GM12891 (cell line): ENCODE results near the gene TMEM266.

ENCODE experiments used
- DNase-seq: peaks from one replicate; pipeline ENCODE4 v3.0.0; 2011; ENCODE audit warnings: low spot score; ENCODE audit not compliant: insufficient read length
- FAIRE-seq: peaks from 2 replicates; lab custom pipeline; 2011; peaks lifted over from hg19 to GRCh38; lab: Jason Lieb, UNC
- PAX5 ChIP-seq: IDR thresholded peaks from 2 replicates; pipeline ENCODE4 v1.6.1; 2011; ENCODE audit warnings: low read length, moderate library complexity, mild to moderate bottlenecking; ENCODE audit not compliant: insufficient read depth, severe bottlenecking
- POLR2A ChIP-seq: IDR thresholded peaks from 2 replicates; pipeline ENCODE4 v1.6.1; 2011; ENCODE audit warnings: low read depth, low read length, control low read depth
- POLR2AphosphoS5 ChIP-seq: IDR thresholded peaks from 2 replicates; pipeline ENCODE4 v1.6.1; 2011; ENCODE audit warnings: low read depth, low read length, control low read depth
- POU2F2 ChIP-seq: IDR thresholded peaks from 2 replicates; pipeline ENCODE4 v1.6.1; 2011; ENCODE audit warnings: low read depth, mild to moderate bottlenecking, control low read depth, low read length, moderate library complexity
- SPI1 ChIP-seq: IDR thresholded peaks from 2 replicates; pipeline ENCODE4 v1.6.1; 2011; ENCODE audit warnings: low read depth, low read length, control low read depth
- TAF1 ChIP-seq: IDR thresholded peaks from 2 replicates; pipeline ENCODE4 v1.6.1; 2011; ENCODE audit warnings: low read depth, low read length, control low read depth

Gene TMEM266

DNA sequence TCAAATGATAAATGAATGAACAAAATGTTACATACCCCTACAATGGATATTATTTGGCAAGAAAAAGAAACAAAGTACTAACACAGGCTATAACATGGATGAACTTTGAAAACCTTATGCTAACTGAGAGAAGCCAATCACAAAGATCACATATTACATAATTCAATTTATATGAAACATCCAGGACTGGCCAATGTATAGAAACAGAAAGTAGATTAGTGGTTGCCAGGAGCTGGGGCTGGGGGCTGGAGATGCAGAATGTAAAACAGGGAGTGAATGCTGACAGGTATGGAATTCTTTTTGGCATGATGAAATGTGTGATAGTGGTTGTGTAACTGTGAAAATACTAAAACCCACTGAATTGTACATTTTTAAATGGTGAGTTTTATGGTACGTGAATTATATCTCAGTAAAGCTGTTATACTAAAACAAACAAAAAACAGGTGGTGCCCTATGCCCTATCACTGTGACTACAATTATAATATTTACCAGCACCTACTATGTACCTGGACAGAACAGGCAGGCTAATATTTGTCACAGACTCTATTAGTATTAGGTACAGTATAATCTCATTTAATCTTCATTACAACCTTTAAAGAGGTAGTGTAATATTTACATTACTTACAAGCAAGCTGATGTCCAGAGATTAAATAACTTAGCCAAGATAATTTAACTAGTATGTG, 161.4 kb downstream of the TMEM266 start:
- DNase-seq (no peak), FAIRE-seq (no peak)
- TF ChIP-seq TAF1 (no peak), POU2F2 (no peak), SPI1 (no peak), PAX5 (no peak), POLR2A (no peak), POLR2AphosphoS5 (no peak)

DNA sequence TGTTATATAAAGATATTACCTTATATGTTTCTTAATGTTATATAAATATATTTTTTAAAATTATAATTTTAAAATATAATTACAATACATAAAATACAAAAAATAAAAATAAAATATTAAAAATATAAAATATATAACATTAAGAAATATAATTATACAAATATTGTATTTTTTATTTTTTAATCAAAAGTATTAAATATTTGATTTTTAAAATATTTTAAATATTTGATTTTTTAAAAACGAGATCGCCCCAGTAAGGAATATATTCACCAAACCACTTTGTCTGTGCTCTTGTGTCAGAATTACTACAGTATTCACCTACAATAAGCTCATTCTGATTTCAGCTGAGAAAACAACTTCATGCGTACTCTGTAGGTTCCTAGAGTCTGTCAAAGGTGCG, 162.4 kb downstream of the TMEM266 start:
- TF ChIP-seq POU2F2 (no peak), TAF1 (no peak), POLR2A (no peak), POLR2AphosphoS5 (no peak), PAX5 (no peak), SPI1 (no peak)
- FAIRE-seq (no peak), DNase-seq (no peak)

DNA sequence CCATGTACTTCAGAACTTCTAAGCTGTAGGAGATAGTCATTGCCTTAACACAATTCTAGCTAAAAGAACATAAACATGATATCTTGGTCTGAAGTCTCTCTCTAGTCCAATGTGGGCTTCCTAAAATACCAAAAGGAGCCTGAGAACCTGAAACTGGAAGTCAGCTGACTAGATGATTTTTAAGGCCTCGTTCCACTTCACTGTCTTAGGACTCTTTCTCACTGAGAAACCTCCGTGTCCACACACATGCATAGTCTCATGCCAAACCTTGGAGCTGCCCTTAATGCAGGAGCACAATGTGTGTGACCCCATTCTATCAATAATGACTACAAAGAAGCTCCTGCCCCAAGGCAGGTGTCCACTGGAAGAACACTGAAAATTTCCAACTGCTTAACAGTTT, 163.7 kb downstream of the TMEM266 start:
- DNase-seq (no peak), FAIRE-seq (peak; percentile 52)
- peak; percentile 66; the same call in 1 of the 2 replicates for TF ChIP-seq POU2F2
- no peak for TF ChIP-seq TAF1
- no peak for TF ChIP-seq POLR2A
- peak; percentile 56 for TF ChIP-seq PAX5
- peak; percentile 28 for TF ChIP-seq SPI1

- no peak for DNase-seq
- FAIRE-seq, result no peak
- TF ChIP-seq PAX5 (no peak), POLR2AphosphoS5 (no peak), POLR2A (no peak), POU2F2 (no peak), SPI1 (no peak), TAF1 (no peak)
Observed at GRCh38 chr15:76229266-76229665, 169.5 kb downstream of the TMEM266 start.

GRCh38 chr15:76233921-76234320, 174.1 kb downstream of the TMEM266 start:
- DNase-seq, result no peak
- FAIRE-seq, result no peak
- no peak for TF ChIP-seq POLR2A
- TF ChIP-seq SPI1, result no peak
- no peak for TF ChIP-seq TAF1
- no peak for TF ChIP-seq POU2F2
- TF ChIP-seq PAX5, result no peak
- no peak for TF ChIP-seq POLR2AphosphoS5

DNA sequence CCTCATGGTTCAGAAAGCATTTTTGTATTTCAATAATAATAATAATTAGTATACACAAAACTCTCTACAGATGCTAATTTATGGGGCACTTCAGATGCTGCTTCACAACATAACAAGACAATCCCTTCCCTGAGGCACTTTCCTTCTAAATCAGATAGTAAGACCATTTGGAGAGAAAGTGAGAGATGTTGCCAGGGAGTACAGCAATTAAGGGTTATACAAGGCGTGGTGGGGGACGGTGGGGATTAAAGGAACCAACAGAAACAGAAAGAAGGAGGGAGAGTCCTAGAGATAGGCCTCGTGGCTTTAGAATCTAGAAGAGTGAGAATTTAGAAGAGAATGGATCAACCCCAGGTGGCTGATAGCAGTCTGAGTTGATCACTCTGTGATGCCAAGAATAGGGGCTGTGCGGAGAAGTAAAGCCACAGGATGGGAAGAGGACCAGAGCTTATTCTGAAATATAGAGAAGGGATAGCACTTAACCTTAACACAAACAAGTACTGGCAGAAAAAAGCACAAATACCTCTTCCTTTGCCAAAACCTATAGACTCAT, 174.6 kb downstream of the TMEM266 start:
- TF ChIP-seq PAX5, result no peak
- TF ChIP-seq TAF1, result no peak
- no peak for TF ChIP-seq POLR2A
- no peak for TF ChIP-seq SPI1
- TF ChIP-seq POU2F2, result no peak
- no peak for TF ChIP-seq POLR2AphosphoS5
- FAIRE-seq (no peak), DNase-seq (no peak)

DNA sequence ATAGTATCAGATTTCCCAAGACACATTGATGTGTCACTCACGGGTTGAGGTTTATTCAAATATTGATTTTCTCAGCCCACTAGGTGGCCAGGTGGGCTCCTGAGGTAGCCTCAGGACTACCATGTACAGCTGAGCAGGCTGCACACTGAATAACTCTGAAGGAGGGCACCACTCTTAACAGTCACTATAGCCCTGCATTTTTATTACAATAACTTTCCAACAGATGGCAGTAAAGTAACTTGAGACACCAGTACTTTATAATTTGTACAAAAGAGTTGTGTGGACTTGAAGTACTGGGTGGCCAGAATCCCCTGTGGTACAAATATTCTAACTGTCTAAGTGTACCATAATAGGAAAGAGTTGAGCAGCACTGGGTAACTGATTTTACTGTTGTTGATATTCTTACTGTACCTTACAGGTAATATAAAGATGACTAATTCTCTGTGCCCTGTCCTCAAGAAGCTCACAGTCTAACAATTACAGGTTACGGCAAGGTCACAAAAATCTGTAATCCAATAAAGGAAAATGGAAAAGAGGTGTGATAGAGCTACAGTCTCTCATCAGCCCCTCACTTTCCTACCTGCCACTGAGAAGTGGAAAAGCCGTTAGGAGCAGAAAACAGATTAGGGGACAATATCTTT, 175.5 kb downstream of the TMEM266 start:
- peak; percentile 65 for FAIRE-seq
- no peak for DNase-seq
- no peak for TF ChIP-seq PAX5
- no peak for TF ChIP-seq SPI1
- no peak for TF ChIP-seq TAF1
- TF ChIP-seq POLR2AphosphoS5, result no peak
- no peak for TF ChIP-seq POLR2A
- no peak for TF ChIP-seq POU2F2

GRCh38 chr15:76236350-76236749, 176.6 kb downstream of the TMEM266 start:
- no peak for FAIRE-seq
- no peak for DNase-seq

DNA sequence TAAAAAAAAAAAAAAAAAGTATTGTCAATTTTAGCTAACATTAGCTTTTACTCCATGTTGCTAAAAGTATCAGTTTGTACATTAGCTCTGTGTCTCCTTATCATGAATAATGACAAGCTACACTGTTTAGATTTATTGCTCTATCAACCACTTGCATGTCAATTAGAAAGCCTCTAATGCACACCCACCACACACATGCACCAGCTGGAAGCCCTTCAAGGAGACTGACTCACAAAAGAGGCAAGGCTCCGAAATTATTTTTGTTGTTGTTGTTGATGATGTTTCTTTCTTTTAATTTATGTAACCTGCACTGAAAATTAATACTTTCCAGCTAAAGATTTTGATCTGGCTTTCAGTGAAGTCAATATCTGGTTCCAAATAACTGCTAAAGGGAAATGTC, 180.0 kb downstream of the TMEM266 start:
- TF ChIP-seq TAF1, result no peak
- TF ChIP-seq POU2F2, result no peak
- no peak for TF ChIP-seq PAX5
- TF ChIP-seq POLR2A, result no peak
- TF ChIP-seq SPI1, result no peak
- TF ChIP-seq POLR2AphosphoS5, result no peak
- DNase-seq (no peak), FAIRE-seq (no peak)

More at GRCh38 chr15:76236350-76236749, 176.6 kb downstream of the TMEM266 start:
- no peak for TF ChIP-seq TAF1
- TF ChIP-seq POLR2AphosphoS5, result no peak
